BE2C (cell line): ENCODE measurements around the gene C11orf91. TPM values are rescaled to one million over a fixed set of nuclear protein-coding genes. Genes with fewer than 3 reads are reported as not detected.

Experiments
- DNase-seq: peaks from one replicate; pipeline ENCODE4 v3.0.0-alpha.2; 2020
- H3K27me3 ChIP-seq: fragments of 250-450 bp; sonication (Bioruptor Pico); 2 replicates; pipeline ENCODE4 v1.5.1; 2020; ENCODE audit warnings: mild to moderate bottlenecking
- H3K36me3 ChIP-seq: fragments of 250-450 bp; sonication (Bioruptor Pico); 2 replicates; pipeline ENCODE4 v1.5.1; 2020; ENCODE audit warnings: mild to moderate bottlenecking
- H3K4me1 ChIP-seq: fragments of 250-450 bp; sonication (Bioruptor Pico); 2 replicates; pipeline ENCODE4 v1.5.1; 2020
- H3K4me3 ChIP-seq: 2 replicates; pipeline ENCODE4 v1.5.1; 2011; ENCODE audit warnings: low read depth, low read length
- H3K9me3 ChIP-seq: fragments of 250-450 bp; sonication (Bioruptor Pico); 2 replicates; pipeline ENCODE4 v1.5.1; 2020
- CTCF ChIP-seq: IDR thresholded peaks from 2 replicates; pipeline ENCODE4 v1.5.1; 2012; ENCODE audit warnings: mild to moderate bottlenecking, low read depth, low read length
- polyA plus RNA-seq: library from polyadenylated mRNA; unstranded; fragments of >200 nt; gene quantifications from one replicate; pipeline ENCODE4 v1.2.1, GENCODE V29; 2012; ENCODE audit warnings: low read depth, missing spikeins; ENCODE audit not compliant: insufficient read length, insufficient read depth

C11orf91 gene, protein sequence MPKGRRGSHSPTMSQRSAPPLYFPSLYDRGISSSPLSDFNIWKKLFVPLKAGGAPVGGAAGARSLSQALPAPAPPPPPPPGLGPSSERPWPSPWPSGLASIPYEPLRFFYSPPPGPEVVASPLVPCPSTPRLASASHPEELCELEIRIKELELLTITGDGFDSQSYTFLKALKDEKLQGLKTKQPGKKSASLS
- not detected for polyA plus RNA-seq

DNA sequence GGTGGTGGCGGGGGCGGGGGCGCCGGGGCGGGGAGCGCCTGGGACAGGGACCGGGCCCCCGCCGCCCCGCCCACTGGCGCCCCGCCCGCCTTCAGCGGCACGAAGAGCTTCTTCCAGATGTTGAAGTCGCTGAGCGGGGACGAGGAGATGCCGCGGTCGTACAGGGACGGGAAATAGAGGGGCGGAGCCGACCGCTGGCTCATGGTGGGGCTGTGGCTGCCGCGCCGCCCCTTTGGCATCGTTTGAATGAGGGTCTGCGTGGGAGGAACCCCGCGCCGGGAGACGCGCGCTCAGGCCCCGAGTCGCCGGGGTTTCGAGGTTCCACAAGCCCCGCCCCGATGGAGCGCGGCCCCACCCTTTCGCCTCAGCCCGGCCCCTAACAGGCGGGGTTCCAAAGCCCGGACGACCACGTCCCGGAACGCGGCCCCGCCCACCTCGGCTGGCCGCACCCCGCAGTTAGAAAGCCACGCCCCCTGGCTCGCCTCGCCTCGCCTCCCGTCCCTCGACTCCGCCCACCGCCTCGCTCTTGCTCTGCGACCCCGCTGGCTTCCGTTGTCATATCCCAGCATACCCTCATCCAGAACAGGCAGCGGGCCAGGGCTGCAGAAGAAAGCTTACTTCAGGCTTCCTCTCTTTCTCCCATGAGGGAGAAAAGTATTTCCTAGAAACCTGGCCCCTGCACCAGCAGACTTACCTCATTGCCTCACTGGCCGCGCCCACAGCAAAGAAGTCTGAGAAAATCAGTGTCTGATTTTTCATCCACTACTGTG lies at the start of gene C11orf91:
Gene C11orf91, minus strand, starts transcription at position 325 of the 770 bp plus-strand sequence. Its CDS starts 86 bp downstream, at position 239.
- no peaks in the 10 kb centered on the region for H3K4me1 ChIP-seq
- TF ChIP-seq CTCF: no peak
- peak within 1 kb of the TSS; percentile 50 for H3K4me3 ChIP-seq

DNA sequence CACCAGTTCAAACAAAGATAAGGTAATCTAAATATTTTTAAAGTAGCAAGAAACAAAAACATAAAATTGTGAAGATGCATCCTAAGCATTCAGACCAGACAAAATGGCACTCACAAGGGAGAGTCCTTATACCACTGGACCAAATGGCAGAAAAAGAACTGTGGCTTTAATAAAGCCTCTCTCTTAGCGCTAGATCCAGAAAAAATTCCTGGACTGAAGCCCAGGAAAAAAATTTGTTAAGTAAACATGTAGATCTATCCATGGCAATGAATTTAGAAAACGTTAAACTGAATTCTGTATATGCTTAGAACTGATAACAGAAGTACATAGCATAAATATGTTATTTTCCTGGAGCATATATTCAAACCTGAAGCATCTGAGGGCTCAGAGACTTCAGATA lies 47.4 kb upstream of the C11orf91 start:
- Histone ChIP-seq H3K4me1 (no peaks in the 10 kb centered on the region), H3K27me3 (no peaks in the 10 kb centered on the region), H3K4me3 (no peak overlapping the region), H3K36me3 (no peaks in the 10 kb centered on the region), H3K9me3 (no peaks in the 10 kb centered on the region)
- no peak for TF ChIP-seq CTCF
- DNase-seq: no peak

More for the DNA sequence above, at the start of gene C11orf91:
- peak; percentile 94 for DNase-seq
- H3K36me3 ChIP-seq: no peaks in the 10 kb centered on the region
- no peaks in the 10 kb centered on the region for H3K9me3 ChIP-seq
- H3K27me3 ChIP-seq: no peaks in the 10 kb centered on the region

- no peaks in the 10 kb centered on the region for H3K9me3 ChIP-seq
- DNase-seq: no peak
- H3K27me3 ChIP-seq: no peaks in the 10 kb centered on the region
- TF ChIP-seq CTCF: no peak
- no peaks in the 10 kb centered on the region for H3K36me3 ChIP-seq
- no peaks in the 10 kb centered on the region for H3K4me1 ChIP-seq
- no peak overlapping the region for H3K4me3 ChIP-seq
These were observed 42.7 kb upstream of the C11orf91 start for GRCh38 chr11:33743291-33743690.

GRCh38 chr11:33742249-33742851 lies 41.7 kb upstream of the C11orf91 start:
- Histone ChIP-seq H3K27me3 (no peaks in the 10 kb centered on the region), H3K36me3 (no peaks in the 10 kb centered on the region), H3K4me1 (no peaks in the 10 kb centered on the region), H3K9me3 (no peaks in the 10 kb centered on the region), H3K4me3 (no peak overlapping the region)
- DNase-seq: no peak
- TF ChIP-seq CTCF: peak; percentile 12; the same call in 1 of the 2 replicates

GRCh38 chr11:33741806-33742205 lies 41.2 kb upstream of the C11orf91 start:
- no peak for DNase-seq
- TF ChIP-seq CTCF: no peak
- Histone ChIP-seq H3K27me3 (no peaks in the 10 kb centered on the region), H3K4me3 (no peak overlapping the region), H3K4me1 (no peaks in the 10 kb centered on the region), H3K36me3 (no peaks in the 10 kb centered on the region), H3K9me3 (no peaks in the 10 kb centered on the region)
